HCT116 (cell line): ENCODE data around the gene PEX11B. TPM values are rescaled to one million over a fixed set of nuclear protein-coding genes. Genes with fewer than 3 reads are reported as not detected.

ENCODE experiments used
- ATAC-seq: fragments of 200-7000 bp; cut with Tn5 transposase; 2 replicates; pipeline ENCODE4 v1.9.1; 2020; ENCODE audit warnings: mild to moderate bottlenecking, moderate library complexity
- BruUV-seq: library from RNA; stranded (reverse); fragments of 400-500 nt; replicated peaks from 2 replicates; lab custom pipeline; 2021; lab: Mats Ljungman, UMichigan
- CTCF ChIA-PET: fragments of 300-600 bp; sonication (Branson Sonifier 250); formaldehyde crosslinking; loops from one replicate; lab custom pipeline; 2021; ENCODE audit warnings: antibody characterized with exemption; lab: Charles Lee
- POLR2A ChIA-PET: fragments of 300-600, 350-600 bp; sonication (Branson Sonifier 250); formaldehyde crosslinking; loops from one replicate; lab custom pipeline; 2021; ENCODE audit warnings: antibody characterized with exemption; lab: Charles Lee
- RAD21 ChIA-PET, 2 experiments: fragments of 300-600 bp; sonication (Branson Sonifier 250); formaldehyde crosslinking; loops; one replicate each; lab custom pipeline; 2023; ENCODE audit warnings: low total read pairs in 2 of 2; ENCODE audit not compliant: uncharacterized antibody in 2 of 2, unreplicated experiment in 2 of 2, low non-redundant PET in 1 of 2; lab: Charles Lee
- DNase-seq: peaks from one replicate; pipeline ENCODE4 v3.0.0-alpha.2; 2010; ENCODE audit warnings: low read depth, low spot score
- H2AFZ ChIP-seq: fragments of 200-600 bp; shearing (Covaris generic), sonication (generic); 2 replicates; pipeline ENCODE4 v1.6.1; 2017; ENCODE audit warnings: low read depth, mixed run types, mixed read lengths, antibody characterized with exemption, low read length; ENCODE audit not compliant: poor library complexity, severe bottlenecking
- H3K27ac ChIP-seq: 2 replicates; pipeline ENCODE4 v1.5.1; 2012; ENCODE audit warnings: low read depth, low read length
- H3K27me3 ChIP-seq: fragments of 200-600 bp; sonication (generic); 2 replicates; pipeline ENCODE4 v1.6.1; 2016; ENCODE audit warnings: mixed run types, low read length, mixed read lengths; ENCODE audit not compliant: insufficient read depth
- H3K36me3 ChIP-seq, 2 experiments: fragments of 200-500 bp in 1 of 2; fragments of 200-600 bp in 1 of 2; sonication (Bioruptor generic) in 1 of 2; sonication (generic) in 1 of 2; 2 replicates each; pipeline versions ENCODE4 v1.5.1 to v1.6.1; 2014 to 2016; ENCODE audit warnings: low read length in 2 of 2, inconsistent platforms in 1 of 2, mixed read lengths in 1 of 2, mixed run types in 1 of 2; ENCODE audit not compliant: insufficient read depth in 2 of 2, control insufficient read depth in 1 of 2
- H3K4me1 ChIP-seq, 2 experiments: fragments of 200-600 bp in 1 of 2; sonication (generic) in 1 of 2; 2 replicates each; pipeline versions ENCODE4 v1.5.1 to v1.6.1; 2012 to 2017; ENCODE audit warnings: low read length in 2 of 2, inconsistent platforms in 1 of 2, mild to moderate bottlenecking in 1 of 2, mixed read lengths in 1 of 2, mixed run types in 1 of 2, moderate library complexity in 1 of 2; ENCODE audit not compliant: insufficient read depth in 2 of 2, control insufficient read depth in 1 of 2
- H3K4me2 ChIP-seq: fragments of 200-600 bp; sonication (generic); 2 replicates; pipeline ENCODE4 v1.6.1; 2017; ENCODE audit warnings: mixed run types, low read length, mixed read lengths
- H3K4me3 ChIP-seq, 2 experiments: fragments of 200-600 bp in 1 of 2; sonication (generic) in 1 of 2; replicated peaks in 1 of 2; 2 replicates each; pipeline ENCODE4 v1.5.1; 2011 to 2016; ENCODE audit warnings: low read length in 2 of 2, control low read depth in 1 of 2, low read depth in 1 of 2, mild to moderate bottlenecking in 1 of 2, mixed read lengths in 1 of 2, mixed run types in 1 of 2
- H3K79me2 ChIP-seq: fragments of 200-600 bp; sonication (generic); 2 replicates; pipeline ENCODE4 v1.6.1; 2017; ENCODE audit warnings: mild to moderate bottlenecking, mixed run types, low read length, moderate library complexity, mixed read lengths; ENCODE audit not compliant: insufficient read depth
- H3K9ac ChIP-seq: fragments of 200-600 bp; sonication (generic); 2 replicates; pipeline ENCODE4 v1.6.1; 2016; ENCODE audit warnings: low read length, mixed read lengths
- H3K9me2 ChIP-seq: fragments of 200-600 bp; sonication (generic), shearing (Covaris generic); 2 replicates; pipeline ENCODE4 v1.6.1; 2017; ENCODE audit warnings: mixed run types, mild to moderate bottlenecking, moderate library complexity; ENCODE audit not compliant: insufficient read depth
- H3K9me3 ChIP-seq, 2 experiments: fragments of 200-500 bp in 1 of 2; fragments of 200-600 bp in 1 of 2; sonication (Bioruptor generic) in 1 of 2; sonication (generic) in 1 of 2; 2 replicates each; pipeline ENCODE4 v1.6.1; 2014 to 2017; ENCODE audit warnings: low read length in 2 of 2, mixed read lengths in 2 of 2, inconsistent platforms in 1 of 2, low read depth in 1 of 2, mild to moderate bottlenecking in 1 of 2, mixed run types in 1 of 2, moderate library complexity in 1 of 2; ENCODE audit not compliant: control insufficient read depth in 1 of 2, insufficient read depth in 1 of 2
- H4K20me1 ChIP-seq: fragments of 200-600 bp; sonication (generic), shearing (Covaris generic); 2 replicates; pipeline ENCODE4 v1.6.1; 2017; ENCODE audit warnings: mixed run types, mild to moderate bottlenecking, moderate library complexity; ENCODE audit not compliant: insufficient read depth
- ATF3 ChIP-seq: IDR thresholded peaks from 2 replicates; pipeline ENCODE4 v1.6.1; 2012
- CBX3 ChIP-seq: IDR thresholded peaks from 2 replicates; pipeline ENCODE4 v1.6.1; 2012; ENCODE audit warnings: low read depth
- ELF1 ChIP-seq: IDR thresholded peaks from 2 replicates; pipeline ENCODE4 v1.6.1; 2012; ENCODE audit warnings: low read depth, borderline replicate concordance
- EZH2 ChIP-seq: fragments of 200-600 bp; sonication (generic); IDR thresholded peaks from 2 replicates; pipeline ENCODE4 v1.6.1; 2017; ENCODE audit warnings: antibody characterized with exemption, mixed run types
- EZH2phosphoT487 ChIP-seq: fragments of 200-600 bp; IDR thresholded peaks from 2 replicates; pipeline ENCODE4 v1.6.1; 2018; ENCODE audit warnings: antibody characterized with exemption, borderline replicate concordance
- JUND ChIP-seq: IDR thresholded peaks from 2 replicates; pipeline ENCODE4 v1.6.1; 2012
- MAX ChIP-seq: IDR thresholded peaks from 2 replicates; pipeline ENCODE4 v1.6.1; 2012
- POLR2A ChIP-seq: IDR thresholded peaks from 2 replicates; pipeline ENCODE4 v1.7.0; 2011; ENCODE audit warnings: borderline replicate concordance; ENCODE audit not compliant: insufficient read depth, insufficient read length; ENCODE audit errors: extremely low read depth
- RAD21 ChIP-seq: IDR thresholded peaks from 2 replicates; pipeline ENCODE4 v1.6.1; 2012; ENCODE audit warnings: low read depth, mild to moderate bottlenecking
- REST ChIP-seq: IDR thresholded peaks from 2 replicates; pipeline ENCODE4 v1.6.1; 2012; ENCODE audit warnings: low read depth
- SIN3A ChIP-seq: IDR thresholded peaks from 2 replicates; pipeline ENCODE4 v1.6.1; 2012; ENCODE audit warnings: low read depth
- SP1 ChIP-seq: IDR thresholded peaks from 2 replicates; pipeline ENCODE4 v1.6.1; 2012; ENCODE audit warnings: low read depth
- TCF7L2 ChIP-seq: IDR thresholded peaks from 2 replicates; pipeline ENCODE4 v1.7.0; 2011; ENCODE audit warnings: borderline replicate concordance, inconsistent platforms; ENCODE audit not compliant: insufficient read depth, insufficient read length; ENCODE audit errors: extremely low read depth
- ZNF274 ChIP-seq: fragments of 200-500 bp; sonication (Bioruptor generic); IDR thresholded peaks from 2 replicates; pipeline ENCODE4 v1.6.1; 2014; ENCODE audit warnings: mild to moderate bottlenecking, low read depth, low read length, inconsistent platforms
- intact Hi-C: fragments of 100-400 bp; cut with micrococcal nuclease; formaldehyde crosslinking; loops from 2 replicates; pipeline ENCODE4 v1.10.0; 2022
- total RNA-seq: library from RNA; stranded (reverse); gene quantifications from one replicate; pipeline ENCODE4 v1.2.1, GENCODE V29; 2021; ENCODE audit not compliant: unreplicated experiment
- TF ChIP-seq, protein P1 (sequence below), 3 experiments: fragments of 200-600 bp in 1 of 3; sonication (generic) in 1 of 3; IDR thresholded peaks in 2 of 3; conservative IDR thresholded peaks in 1 of 3; 2 replicates each; pipeline ENCODE4 v1.5.1; 2012 to 2017; ENCODE audit warnings: low read depth in 2 of 3, low read length in 2 of 3, antibody characterized with exemption in 1 of 3, borderline replicate concordance in 1 of 3, control low read depth in 1 of 3, mild to moderate bottlenecking in 1 of 3, mixed read lengths in 1 of 3, mixed run types in 1 of 3, moderate library complexity in 1 of 3; ENCODE audit not compliant: insufficient read depth in 1 of 3
- TF ChIP-seq, protein P2 (sequence below): IDR thresholded peaks from 2 replicates; pipeline ENCODE4 v1.6.1; 2011; ENCODE audit warnings: mild to moderate bottlenecking, low read length, moderate library complexity; ENCODE audit not compliant: insufficient replicate concordance; ENCODE audit errors: extremely low read depth

The PEX11B gene
- total RNA-seq, 1 experiment from 2014 or later = 20.9 TPM

GRCh38 chr1:145927063-145927886 is 8.8 kb upstream of the PEX11B start, which contains the start of gene RBM8A:
RBM8A (minus strand) TSS chr1:145927484; CDS start chr1:145927426, 58 bp downstream.
- RAD21 ChIA-PET = interaction anchor here (0.6 to 1.5 kb wide), 5 partner anchors 31 to 115 kb away, joined by 3 to 7 read pairs (median 4); partner anchors contain the start of genes LIX1L (in 1 of the 2) and NUDT17 (in 1 of the 2)
- Histone ChIP-seq H3K27ac (peak within 1 kb of the TSS; percentile 99), H3K4me1 (peaks cover 9 to 18% of the 10 kb centered on the region in 2 experiments; a peak in 3 of 4 replicates), H3K27me3 (no peaks in the 10 kb centered on the region), H3K9me3 (no peaks in the 10 kb centered on the region), H3K36me3 (peaks cover 6 to 7% of the 10 kb centered on the region in 2 experiments; a peak in 3 of 4 replicates), H3K9me2 (no peaks in the 10 kb centered on the region), H2AFZ (no peak within 1 kb of the TSS), H3K4me2 (peak within 1 kb of the TSS; percentile 81), H4K20me1 (no peaks in the 10 kb centered on the region), H3K79me2 (peaks cover 16% of the 10 kb centered on the region), H3K9ac (peak within 1 kb of the TSS; percentile 97), H3K4me3 (peak within 1 kb of the TSS; percentile 86 to 88)
- DNase-seq (peak; percentile 98), ATAC-seq (peak; percentile 97)
- intact Hi-C loops = no loop called here
- CTCF ChIA-PET = interaction anchor here (1.0 to 2.1 kb wide), 9 partner anchors 8 to 80 kb away, joined by 3 to 11 read pairs (median 5); partner anchors contain the start of genes ANKRD34A, LIX1L, PIAS3 and POLR3GL
- POLR2A ChIA-PET = interaction anchor here (0.6 to 2.1 kb wide), 20 partner anchors 8 to 646 kb away, joined by 3 to 22 read pairs (median 4); partner anchors contain the start of genes ANKRD34A, ANKRD35, LIX1L and PEX11B
- BruUV-seq = no TSS peak
- TF ChIP-seq ATF3 = no peak
- no peak for TF ChIP-seq ZNF274
- TF ChIP-seq POLR2A = peak; percentile 87
- peak; percentile 17 for TF ChIP-seq TCF7L2
- no peak for TF ChIP-seq EZH2phosphoT487
- TF ChIP-seq, protein P1, sequence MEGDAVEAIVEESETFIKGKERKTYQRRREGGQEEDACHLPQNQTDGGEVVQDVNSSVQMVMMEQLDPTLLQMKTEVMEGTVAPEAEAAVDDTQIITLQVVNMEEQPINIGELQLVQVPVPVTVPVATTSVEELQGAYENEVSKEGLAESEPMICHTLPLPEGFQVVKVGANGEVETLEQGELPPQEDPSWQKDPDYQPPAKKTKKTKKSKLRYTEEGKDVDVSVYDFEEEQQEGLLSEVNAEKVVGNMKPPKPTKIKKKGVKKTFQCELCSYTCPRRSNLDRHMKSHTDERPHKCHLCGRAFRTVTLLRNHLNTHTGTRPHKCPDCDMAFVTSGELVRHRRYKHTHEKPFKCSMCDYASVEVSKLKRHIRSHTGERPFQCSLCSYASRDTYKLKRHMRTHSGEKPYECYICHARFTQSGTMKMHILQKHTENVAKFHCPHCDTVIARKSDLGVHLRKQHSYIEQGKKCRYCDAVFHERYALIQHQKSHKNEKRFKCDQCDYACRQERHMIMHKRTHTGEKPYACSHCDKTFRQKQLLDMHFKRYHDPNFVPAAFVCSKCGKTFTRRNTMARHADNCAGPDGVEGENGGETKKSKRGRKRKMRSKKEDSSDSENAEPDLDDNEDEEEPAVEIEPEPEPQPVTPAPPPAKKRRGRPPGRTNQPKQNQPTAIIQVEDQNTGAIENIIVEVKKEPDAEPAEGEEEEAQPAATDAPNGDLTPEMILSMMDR (IDR thresholded peaks at IDR 0.05 in 2 of 3, conservative IDR thresholded peaks at IDR 0.05 in 1 of 3; ENCODE audit: borderline replicate concordance in 1 of 3, insufficient read depth in 1 of 3, low read depth in 2 of 3, low read length in 2 of 3) = peak; percentile 16 to 62 (median 59); a peak in 5 of 6 replicates
- peak; percentile 13; the same call in 1 of the 2 replicates for TF ChIP-seq JUND
- no peak for TF ChIP-seq EZH2
- TF ChIP-seq MAX = peak; percentile 78
- TF ChIP-seq RAD21 = 0 out of 2 replicates have a peak, but pooled peaks have one; percentile 3
- 0 out of 2 replicates have a peak, but pooled peaks have one; percentile 53 for TF ChIP-seq CBX3
- TF ChIP-seq SIN3A = peak; percentile 80
- peak; percentile 86 for TF ChIP-seq ELF1
- peak; percentile 93 for TF ChIP-seq SP1
- TF ChIP-seq, protein P2, sequence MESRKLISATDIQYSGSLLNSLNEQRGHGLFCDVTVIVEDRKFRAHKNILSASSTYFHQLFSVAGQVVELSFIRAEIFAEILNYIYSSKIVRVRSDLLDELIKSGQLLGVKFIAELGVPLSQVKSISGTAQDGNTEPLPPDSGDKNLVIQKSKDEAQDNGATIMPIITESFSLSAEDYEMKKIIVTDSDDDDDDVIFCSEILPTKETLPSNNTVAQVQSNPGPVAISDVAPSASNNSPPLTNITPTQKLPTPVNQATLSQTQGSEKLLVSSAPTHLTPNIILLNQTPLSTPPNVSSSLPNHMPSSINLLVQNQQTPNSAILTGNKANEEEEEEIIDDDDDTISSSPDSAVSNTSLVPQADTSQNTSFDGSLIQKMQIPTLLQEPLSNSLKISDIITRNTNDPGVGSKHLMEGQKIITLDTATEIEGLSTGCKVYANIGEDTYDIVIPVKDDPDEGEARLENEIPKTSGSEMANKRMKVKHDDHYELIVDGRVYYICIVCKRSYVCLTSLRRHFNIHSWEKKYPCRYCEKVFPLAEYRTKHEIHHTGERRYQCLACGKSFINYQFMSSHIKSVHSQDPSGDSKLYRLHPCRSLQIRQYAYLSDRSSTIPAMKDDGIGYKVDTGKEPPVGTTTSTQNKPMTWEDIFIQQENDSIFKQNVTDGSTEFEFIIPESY = no peak
- TF ChIP-seq REST = no peak
